ENCODE measurements around the gene PPP2R2C. TPM values are rescaled to one million over a fixed set of nuclear protein-coding genes. Genes with fewer than 3 reads are reported as not detected.

The PPP2R2C gene
- total RNA-seq, 2 donors from 2014 or later, result 0.14 to 0.41 TPM

DNA sequence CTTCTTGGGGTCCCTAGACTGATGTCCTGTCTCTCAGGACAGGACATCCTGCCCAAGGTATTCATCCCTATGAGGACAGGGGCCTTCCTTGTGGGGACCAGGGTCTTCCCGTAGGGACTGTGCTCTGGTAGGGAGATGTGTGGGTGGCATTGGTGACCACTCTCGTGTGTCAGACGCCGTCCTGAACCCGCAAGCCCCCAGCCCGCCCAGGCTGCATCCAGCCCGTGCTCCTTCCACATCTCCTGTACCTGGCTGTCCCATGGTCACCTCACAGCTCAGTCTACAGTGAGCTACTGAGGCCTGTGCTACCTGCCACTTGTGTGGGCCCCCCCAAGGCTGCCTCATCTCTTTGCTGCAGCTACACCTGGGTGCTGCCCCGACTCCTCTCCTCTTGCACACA is 178.8 kb downstream of the PPP2R2C start:
- no peak for DNase-seq (ENCODE audit: low spot score)
- no peak for ATAC-seq (ENCODE audit: insufficient number of reproducible peaks, low FRiP score, low read depth)
- H3K36me3 ChIP-seq, result peaks cover 84% of the 10 kb centered on the region
- H3K27me3 ChIP-seq (replicated peaks; ENCODE audit: insufficient read depth), result no peaks in the 10 kb centered on the region
- H3K4me1 ChIP-seq (ENCODE audit: control insufficient read depth in 1 of 2, low read depth in 2 of 2), result no peaks in the 10 kb centered on the region
- TF ChIP-seq, protein P1, sequence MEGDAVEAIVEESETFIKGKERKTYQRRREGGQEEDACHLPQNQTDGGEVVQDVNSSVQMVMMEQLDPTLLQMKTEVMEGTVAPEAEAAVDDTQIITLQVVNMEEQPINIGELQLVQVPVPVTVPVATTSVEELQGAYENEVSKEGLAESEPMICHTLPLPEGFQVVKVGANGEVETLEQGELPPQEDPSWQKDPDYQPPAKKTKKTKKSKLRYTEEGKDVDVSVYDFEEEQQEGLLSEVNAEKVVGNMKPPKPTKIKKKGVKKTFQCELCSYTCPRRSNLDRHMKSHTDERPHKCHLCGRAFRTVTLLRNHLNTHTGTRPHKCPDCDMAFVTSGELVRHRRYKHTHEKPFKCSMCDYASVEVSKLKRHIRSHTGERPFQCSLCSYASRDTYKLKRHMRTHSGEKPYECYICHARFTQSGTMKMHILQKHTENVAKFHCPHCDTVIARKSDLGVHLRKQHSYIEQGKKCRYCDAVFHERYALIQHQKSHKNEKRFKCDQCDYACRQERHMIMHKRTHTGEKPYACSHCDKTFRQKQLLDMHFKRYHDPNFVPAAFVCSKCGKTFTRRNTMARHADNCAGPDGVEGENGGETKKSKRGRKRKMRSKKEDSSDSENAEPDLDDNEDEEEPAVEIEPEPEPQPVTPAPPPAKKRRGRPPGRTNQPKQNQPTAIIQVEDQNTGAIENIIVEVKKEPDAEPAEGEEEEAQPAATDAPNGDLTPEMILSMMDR (IDR thresholded peaks at IDR 0.05), result no peak
- H3K4me3 ChIP-seq, result no peak overlapping the region
- H3K27ac ChIP-seq, result no peak overlapping the region
- H3K9me3 ChIP-seq, result no peaks in the 10 kb centered on the region

GRCh38 chr4:6293097-6293445 is 179.3 kb downstream of the PPP2R2C start:
- no peaks in the 10 kb centered on the region for H3K4me1 ChIP-seq (ENCODE audit: control insufficient read depth in 1 of 2, low read depth in 2 of 2)
- TF ChIP-seq, protein P1 (IDR thresholded peaks at IDR 0.05), result no peak
- no peak overlapping the region for H3K4me3 ChIP-seq
- no peak for ATAC-seq (ENCODE audit: insufficient number of reproducible peaks, low FRiP score, low read depth)
- H3K27ac ChIP-seq, result no peak overlapping the region
- H3K27me3 ChIP-seq (replicated peaks; ENCODE audit: insufficient read depth), result no peaks in the 10 kb centered on the region
- H3K9me3 ChIP-seq, result no peaks in the 10 kb centered on the region
- peaks cover 89% of the 10 kb centered on the region for H3K36me3 ChIP-seq
- no peak for DNase-seq (ENCODE audit: low spot score)

GRCh38 chr4:6292376-6293096 is 179.9 kb downstream of the PPP2R2C start:
- peaks cover 90% of the 10 kb centered on the region for H3K36me3 ChIP-seq
- no peaks in the 10 kb centered on the region for H3K9me3 ChIP-seq
- no peak overlapping the region for H3K4me3 ChIP-seq
- no peak overlapping the region for H3K27ac ChIP-seq
- H3K4me1 ChIP-seq (ENCODE audit: control insufficient read depth in 1 of 2, low read depth in 2 of 2), result no peaks in the 10 kb centered on the region
- no peak for DNase-seq (ENCODE audit: low spot score)
- H3K27me3 ChIP-seq (replicated peaks; ENCODE audit: insufficient read depth), result no peaks in the 10 kb centered on the region
- ATAC-seq (ENCODE audit: insufficient number of reproducible peaks, low FRiP score, low read depth), result no peak
- TF ChIP-seq, protein P1 (IDR thresholded peaks at IDR 0.05), result no peak

DNA sequence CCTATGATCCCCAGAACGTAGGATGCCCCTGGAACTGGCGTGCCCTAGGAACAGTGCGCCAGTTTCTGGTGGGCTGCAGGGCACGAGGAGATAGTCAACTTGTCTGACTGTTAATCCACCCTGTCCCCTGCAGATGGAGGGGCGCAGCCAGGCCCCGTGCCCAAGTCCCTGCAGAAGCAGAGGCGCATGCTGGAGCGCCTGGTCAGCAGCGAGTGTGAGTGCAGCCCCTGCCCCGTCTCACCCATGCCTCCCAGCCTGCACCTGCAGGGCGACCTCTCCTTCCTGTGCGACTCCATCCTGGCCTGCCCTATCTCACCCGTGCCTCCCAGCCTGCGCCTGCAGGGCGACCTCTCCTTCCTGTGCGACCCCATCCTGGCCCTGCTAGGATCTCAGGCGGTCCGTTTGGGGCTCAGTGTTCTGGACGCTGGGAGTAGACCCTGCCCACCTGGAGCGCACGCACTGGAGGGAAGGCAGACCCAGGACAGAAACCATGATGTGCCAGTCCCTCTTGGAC is 180.6 kb downstream of the PPP2R2C start:
- H3K27ac ChIP-seq, result no peak overlapping the region
- TF ChIP-seq, protein P1 (IDR thresholded peaks at IDR 0.05), result no peak
- DNase-seq (ENCODE audit: low spot score) (no peak), ATAC-seq (ENCODE audit: insufficient number of reproducible peaks, low FRiP score, low read depth) (no peak)
- no peaks in the 10 kb centered on the region for H3K4me1 ChIP-seq (ENCODE audit: control insufficient read depth in 1 of 2, low read depth in 2 of 2)
- no peaks in the 10 kb centered on the region for H3K9me3 ChIP-seq
- no peaks in the 10 kb centered on the region for H3K27me3 ChIP-seq (replicated peaks; ENCODE audit: insufficient read depth)
- peaks cover 90% of the 10 kb centered on the region for H3K36me3 ChIP-seq
- no peak overlapping the region for H3K4me3 ChIP-seq

- no peak for ATAC-seq (ENCODE audit: insufficient number of reproducible peaks, low FRiP score, low read depth)
- H3K36me3 ChIP-seq, result peaks cover 89% of the 10 kb centered on the region
Observed at GRCh38 chr4:6290769-6291547, 181.5 kb downstream of the PPP2R2C start.

More at GRCh38 chr4:6290769-6291547, 181.5 kb downstream of the PPP2R2C start:
- Histone ChIP-seq H3K4me1 (ENCODE audit: control insufficient read depth in 1 of 2, low read depth in 2 of 2) (no peaks in the 10 kb centered on the region), H3K27me3 (replicated peaks; ENCODE audit: insufficient read depth) (no peaks in the 10 kb centered on the region), H3K4me3 (no peak overlapping the region), H3K9me3 (no peaks in the 10 kb centered on the region), H3K27ac (no peak overlapping the region)
- DNase-seq (ENCODE audit: low spot score), result no peak
- TF ChIP-seq, protein P1 (IDR thresholded peaks at IDR 0.05), result no peak
